Measurements from ENCODE around the gene KLHL25.

- TF ChIP-seq POLR2AphosphoS5 (IDR thresholded peaks at IDR 0.05; ENCODE audit: borderline replicate concordance, low read depth, low read length) (no peak), EZH2 (IDR thresholded peaks at IDR 0.05) (no peak)
These were observed 42.6 kb downstream of the KLHL25 start for GRCh38 chr15:85752124-85752475.
